HepG2 (cell line): ENCODE measurements around the gene JTB. TPM values are rescaled to one million over a fixed set of nuclear protein-coding genes. Genes with fewer than 3 reads are reported as not detected.

Source experiments
- AHR ChIP-seq: IDR thresholded peaks from 2 replicates; pipeline ENCODE4 v1.6.1; 2018; ENCODE audit warnings: missing genetic modification reagents, missing compliant biosample characterization
- ARID2 ChIP-seq: sonication (generic); formaldehyde crosslinking; IDR thresholded peaks from 2 replicates; pipeline ENCODE4 v1.8.1; 2022; ENCODE audit warnings: mild to moderate bottlenecking, missing genetic modification reagents, borderline replicate concordance
- BCL6 ChIP-seq: IDR thresholded peaks from 2 replicates; pipeline ENCODE4 v1.6.1; 2016; ENCODE audit warnings: missing genetic modification reagents, missing compliant biosample characterization
- BRF2 ChIP-seq: sonication (generic); formaldehyde crosslinking; IDR thresholded peaks from 2 replicates; pipeline ENCODE4 v1.8.1; 2022; ENCODE audit warnings: mild to moderate bottlenecking, missing genetic modification reagents
- CERS6 ChIP-seq: sonication (generic); formaldehyde crosslinking; IDR thresholded peaks from 2 replicates; pipeline ENCODE4 v1.5.0; 2020; ENCODE audit warnings: missing genetic modification reagents
- FOSL1 ChIP-seq: sonication (generic); formaldehyde crosslinking; IDR thresholded peaks from 2 replicates; pipeline ENCODE4 v1.9.0; 2021; ENCODE audit warnings: missing genetic modification reagents, borderline replicate concordance
- GPN1 ChIP-seq: sonication (generic); formaldehyde crosslinking; IDR thresholded peaks from 2 replicates; pipeline ENCODE4 v1.5.1; 2020; ENCODE audit warnings: missing genetic modification reagents, borderline replicate concordance
- HOXA7 ChIP-seq: sonication (generic); formaldehyde crosslinking; IDR thresholded peaks from 2 replicates; pipeline ENCODE4 v1.8.1; 2022; ENCODE audit warnings: mild to moderate bottlenecking, missing genetic modification reagents, moderate library complexity
- JUN ChIP-seq: sonication (generic); formaldehyde crosslinking; IDR thresholded peaks from 2 replicates; pipeline ENCODE4 v1.4.0; 2020; ENCODE audit warnings: mild to moderate bottlenecking, missing genetic modification reagents
- KMT2B ChIP-seq: IDR thresholded peaks from 2 replicates; pipeline ENCODE4 v1.6.1; 2016; ENCODE audit warnings: missing genetic modification reagents, missing compliant biosample characterization
- MED1 ChIP-seq: sonication (generic); formaldehyde crosslinking; IDR thresholded peaks from 2 replicates; pipeline ENCODE4 v1.4.0; 2020; ENCODE audit warnings: missing genetic modification reagents
- NAIF1 ChIP-seq: sonication (generic); formaldehyde crosslinking; IDR thresholded peaks from 2 replicates; pipeline ENCODE4 v1.5.0; 2020; ENCODE audit warnings: mild to moderate bottlenecking, missing genetic modification reagents, borderline replicate concordance
- NPAS2 ChIP-seq: sonication (generic); formaldehyde crosslinking; IDR thresholded peaks from 2 replicates; pipeline ENCODE4 v1.8.0; 2022; ENCODE audit warnings: mild to moderate bottlenecking, missing genetic modification reagents, borderline replicate concordance
- NR2F1 ChIP-seq, 2 experiments: fragments of 450-650 bp in 1 of 2; formaldehyde crosslinking in 1 of 2; IDR thresholded peaks; 2 replicates each; pipeline versions ENCODE4 v1.5.0 to v1.6.1; 2016 to 2020; ENCODE audit warnings: mild to moderate bottlenecking in 1 of 2, missing compliant biosample characterization in 1 of 2, missing genetic modification reagents in 1 of 2, moderate library complexity in 1 of 2
- SNRNP70 ChIP-seq: fragments of 200-400 bp; formaldehyde crosslinking; IDR thresholded peaks from 2 replicates; pipeline ENCODE4 v1.6.1; 2017; ENCODE audit warnings: mild to moderate bottlenecking, low read depth, low read length, moderate library complexity
- SRSF4 ChIP-seq: fragments of 200-400 bp; formaldehyde crosslinking; IDR thresholded peaks from one replicate; pipeline ENCODE4 v1.6.1; 2018; ENCODE audit warnings: mild to moderate bottlenecking, low read depth, low read length, moderate library complexity; ENCODE audit not compliant: poor library complexity, severe bottlenecking
- SRY ChIP-seq: sonication (generic); formaldehyde crosslinking; IDR thresholded peaks from 2 replicates; pipeline ENCODE4 v1.8.0; 2022; ENCODE audit warnings: mild to moderate bottlenecking, missing genetic modification reagents
- TFDP1 ChIP-seq: IDR thresholded peaks from 2 replicates; pipeline ENCODE4 v1.6.1; 2016; ENCODE audit warnings: missing compliant biosample characterization, missing genetic modification reagents, borderline replicate concordance
- U2AF2 ChIP-seq: fragments of 200-400 bp; formaldehyde crosslinking; IDR thresholded peaks from 2 replicates; pipeline ENCODE4 v1.6.1; 2017; ENCODE audit warnings: low read depth, mild to moderate bottlenecking, low read length
- ZC3H4 ChIP-seq: sonication (generic); formaldehyde crosslinking; IDR thresholded peaks from 2 replicates; pipeline ENCODE4 v1.4.0; 2020; ENCODE audit warnings: missing genetic modification reagents, borderline replicate concordance
- ZMYM2 ChIP-seq: sonication (generic); formaldehyde crosslinking; IDR thresholded peaks from 2 replicates; pipeline ENCODE4 v1.8.0; 2022; ENCODE audit warnings: mild to moderate bottlenecking, missing genetic modification reagents
- ZNF205 ChIP-seq: IDR thresholded peaks from 2 replicates; pipeline ENCODE4 v1.6.1; 2018; ENCODE audit warnings: missing biosample characterization, missing genetic modification reagents
- ZNF44 ChIP-seq: sonication (generic); formaldehyde crosslinking; IDR thresholded peaks from 2 replicates; pipeline ENCODE4 v1.5.1; 2020; ENCODE audit warnings: mild to moderate bottlenecking, missing genetic modification reagents
- ZNF543 ChIP-seq: sonication (generic); formaldehyde crosslinking; IDR thresholded peaks from 2 replicates; pipeline ENCODE4 v1.4.0; 2020; ENCODE audit warnings: mild to moderate bottlenecking, missing genetic modification reagents
- ZNF674 ChIP-seq: sonication (generic); formaldehyde crosslinking; IDR thresholded peaks from 2 replicates; pipeline ENCODE4 v1.5.0; 2020; ENCODE audit warnings: low read depth, mild to moderate bottlenecking, missing genetic modification reagents
- ZNF850 ChIP-seq: sonication (generic); formaldehyde crosslinking; conservative IDR thresholded peaks from 2 replicates; pipeline ENCODE4 v1.9.0; 2021; ENCODE audit warnings: mild to moderate bottlenecking, missing genetic modification reagents
- ZSCAN20 ChIP-seq: sonication (generic); formaldehyde crosslinking; IDR thresholded peaks from 2 replicates; pipeline ENCODE4 v1.4.0; 2020; ENCODE audit warnings: missing genetic modification reagents, mild to moderate bottlenecking, borderline replicate concordance
- ZSCAN25 ChIP-seq: sonication (generic); formaldehyde crosslinking; IDR thresholded peaks from 2 replicates; pipeline ENCODE4 v1.8.0; 2022; ENCODE audit warnings: mild to moderate bottlenecking, missing genetic modification reagents
- polyA plus RNA-seq, 8 experiments: library from polyadenylated mRNA; depleted of rRNA in 3 of 8; stranded (reverse) in 7 of 8; unstranded in 1 of 8; fragments of >200 nt; fragmentation: Illumina TruSeq in 4 of 8; extraction: Trizol in 4 of 8; gene quantifications; 2 replicates each; pipeline versions ENCODE4 v1.2.1 to v1.2.3, GENCODE V29; 2011 to 2016; ENCODE audit warnings: low read depth in 4 of 8, missing spikeins in 1 of 8, mixed read lengths in 1 of 8; ENCODE audit not compliant: insufficient read depth in 1 of 8
- total RNA-seq, 5 experiments: library from RNA; depleted of rRNA; stranded (reverse); fragments of >200 nt; fragmentation: Illumina TruSeq; extraction: Trizol; gene quantifications; 2 replicates each; pipeline ENCODE4 v1.2.3, GENCODE V29; 2016; ENCODE audit warnings: low read depth in 1 of 5

The JTB gene
- total and polyA plus RNA-seq, 2 of the 13 experiments (the other 11 are each of a cell fraction or from before 2014, with no cell fraction given), result 96.7 to 99.2 TPM

- TF ChIP-seq NAIF1 (CRISPR knock-in tag) (peak; percentile 95; the same call in 1 of the 2 replicates), ZNF44 (CRISPR knock-in tag) (no peak), KMT2B (CRISPR knock-in tag) (peak; percentile 82), U2AF2 (no peak), HOXA7 (CRISPR knock-in tag) (no peak), BCL6 (no peak; the same call in 1 of the 2 replicates), BRF2 (CRISPR knock-in tag) (peak; percentile 75), ZNF543 (CRISPR knock-in tag) (peak; percentile 82; the same call in 1 of the 2 replicates), NR2F1 (CRISPR knock-in tag; IDR thresholded peaks at IDR 0.05) (peak in 1 of 2 experiments; percentile 67; a peak in 2 of 4 replicates), FOSL1 (no peak), ZSCAN20 (CRISPR knock-in tag) (no peak), SRY (peak; percentile 85; the same call in 1 of the 2 replicates), ZSCAN25 (peak; percentile 44), AHR (CRISPR knock-in tag) (no peak), CERS6 (no peak), JUN (CRISPR knock-in tag) (no peak), SRSF4 (no peak), SNRNP70 (no peak), MED1 (CRISPR knock-in tag) (peak; percentile 61), ZC3H4 (CRISPR knock-in tag) (no peak), ZNF674 (CRISPR knock-in tag) (no peak), ARID2 (CRISPR knock-in tag) (peak; percentile 93; the same call in 1 of the 2 replicates), ZNF850 (CRISPR knock-in tag) (0 out of 2 replicates have a peak, but pooled peaks have one; percentile 48), ZNF205 (CRISPR knock-in tag) (peak; percentile 83; the same call in 1 of the 2 replicates), ZMYM2 (CRISPR knock-in tag) (peak; percentile 77), NPAS2 (CRISPR knock-in tag) (no peak), GPN1 (CRISPR knock-in tag) (no peak), TFDP1 (CRISPR knock-in tag) (peak; percentile 94)
These were observed 10.1 kb downstream of the JTB start, which contains the start of gene CREB3L4 (continued) for GRCh38 chr1:153967107-153967999.
